Breast epithelium (tissue), 3 donors: ENCODE results near the gene ZNF213.

Experiments used
- POLR2AphosphoS5 ChIP-seq, 3 donors: sonication (generic); formaldehyde crosslinking; IDR thresholded peaks; one replicate each; pipeline ENCODE4 v1.6.1; 2017; ENCODE audit warnings: antibody characterized with exemption in 3 of 3
- TF ChIP-seq, protein P1 (sequence below), 3 donors: fragments of 450-650 bp; IDR thresholded peaks; one replicate each; pipeline ENCODE4 v1.5.1; 2016 to 2017; ENCODE audit warnings: antibody characterized with exemption in 3 of 3, mild to moderate bottlenecking in 3 of 3, moderate library complexity in 3 of 3

DNA sequence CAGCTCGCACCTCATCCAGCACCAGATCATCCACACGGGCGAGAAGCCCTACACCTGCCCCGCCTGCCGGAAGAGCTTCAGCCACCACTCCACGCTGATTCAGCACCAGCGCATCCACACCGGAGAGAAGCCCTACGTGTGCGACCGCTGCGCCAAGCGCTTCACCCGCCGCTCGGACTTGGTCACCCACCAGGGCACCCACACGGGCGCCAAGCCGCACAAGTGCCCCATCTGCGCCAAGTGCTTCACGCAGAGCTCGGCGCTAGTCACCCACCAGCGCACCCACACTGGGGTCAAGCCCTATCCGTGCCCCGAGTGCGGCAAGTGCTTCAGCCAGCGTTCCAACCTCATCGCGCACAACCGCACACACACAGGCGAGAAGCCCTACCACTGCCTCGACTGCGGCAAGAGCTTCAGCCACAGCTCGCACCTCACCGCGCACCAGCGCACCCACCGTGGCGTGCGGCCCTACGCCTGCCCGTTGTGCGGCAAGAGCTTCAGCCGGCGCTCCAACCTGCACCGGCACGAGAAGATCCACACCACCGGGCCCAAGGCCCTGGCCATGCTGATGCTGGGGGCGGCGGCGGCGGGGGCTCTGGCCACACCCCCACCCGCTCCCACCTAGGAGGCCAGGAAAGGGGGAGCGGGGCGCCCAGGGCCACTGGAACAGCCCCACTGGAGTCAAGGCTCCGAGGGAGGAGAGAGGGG lies 15.0 kb upstream of the ZNF213 start:
- TF ChIP-seq, protein P1, sequence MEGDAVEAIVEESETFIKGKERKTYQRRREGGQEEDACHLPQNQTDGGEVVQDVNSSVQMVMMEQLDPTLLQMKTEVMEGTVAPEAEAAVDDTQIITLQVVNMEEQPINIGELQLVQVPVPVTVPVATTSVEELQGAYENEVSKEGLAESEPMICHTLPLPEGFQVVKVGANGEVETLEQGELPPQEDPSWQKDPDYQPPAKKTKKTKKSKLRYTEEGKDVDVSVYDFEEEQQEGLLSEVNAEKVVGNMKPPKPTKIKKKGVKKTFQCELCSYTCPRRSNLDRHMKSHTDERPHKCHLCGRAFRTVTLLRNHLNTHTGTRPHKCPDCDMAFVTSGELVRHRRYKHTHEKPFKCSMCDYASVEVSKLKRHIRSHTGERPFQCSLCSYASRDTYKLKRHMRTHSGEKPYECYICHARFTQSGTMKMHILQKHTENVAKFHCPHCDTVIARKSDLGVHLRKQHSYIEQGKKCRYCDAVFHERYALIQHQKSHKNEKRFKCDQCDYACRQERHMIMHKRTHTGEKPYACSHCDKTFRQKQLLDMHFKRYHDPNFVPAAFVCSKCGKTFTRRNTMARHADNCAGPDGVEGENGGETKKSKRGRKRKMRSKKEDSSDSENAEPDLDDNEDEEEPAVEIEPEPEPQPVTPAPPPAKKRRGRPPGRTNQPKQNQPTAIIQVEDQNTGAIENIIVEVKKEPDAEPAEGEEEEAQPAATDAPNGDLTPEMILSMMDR (IDR thresholded peaks at IDR 0.05), result no peak
- TF ChIP-seq POLR2AphosphoS5 (IDR thresholded peaks at IDR 0.05), result no peak
